OCI-LY1 (cell line): ENCODE data around the gene SEPTIN2.

ENCODE experiments used
- H2AFZ ChIP-seq: fragments of 200-600 bp; sonication (generic), shearing (Covaris generic); 2 replicates; pipeline ENCODE4 v1.6.0; 2014; ENCODE audit warnings: antibody characterized with exemption, mild to moderate bottlenecking, low read length
- H3F3A ChIP-seq: fragments of 200-600 bp; sonication (generic), shearing (Covaris generic); 2 replicates; pipeline ENCODE4 v1.6.0; 2014; ENCODE audit warnings: mild to moderate bottlenecking, antibody characterized with exemption, low read length, moderate library complexity; ENCODE audit not compliant: insufficient read depth
- H3K27ac ChIP-seq: fragments of 200-600 bp; sonication (generic); 2 replicates; pipeline ENCODE4 v1.5.1; 2014; ENCODE audit warnings: low read length, mixed run types, mild to moderate bottlenecking, low read depth; ENCODE audit not compliant: poor library complexity, severe bottlenecking
- H3K27me3 ChIP-seq: fragments of 200-600 bp; sonication (generic); 2 replicates; pipeline ENCODE4 v1.6.0; 2014; ENCODE audit warnings: antibody characterized with exemption, mild to moderate bottlenecking, low read length, moderate library complexity; ENCODE audit not compliant: insufficient read depth
- H3K36me3 ChIP-seq: fragments of 200-600 bp; sonication (generic); 2 replicates; pipeline ENCODE4 v1.6.1; 2014; ENCODE audit warnings: mild to moderate bottlenecking, antibody characterized with exemption, low read length, moderate library complexity, mixed read lengths; ENCODE audit not compliant: insufficient read depth
- H3K4me1 ChIP-seq: fragments of 200-600 bp; sonication (generic); 2 replicates; pipeline ENCODE4 v1.5.1; 2014; ENCODE audit warnings: mild to moderate bottlenecking, low read length, moderate library complexity; ENCODE audit not compliant: insufficient read depth, severe bottlenecking
- H3K4me2 ChIP-seq: fragments of 200-600 bp; sonication (generic), shearing (Covaris generic); 2 replicates; pipeline ENCODE4 v1.6.1; 2014; ENCODE audit warnings: low read length
- H3K4me3 ChIP-seq: fragments of 200-600 bp; sonication (generic); 2 replicates; pipeline ENCODE4 v1.5.1; 2014; ENCODE audit warnings: low read length, low read depth, mild to moderate bottlenecking, mixed read lengths; ENCODE audit not compliant: poor library complexity, severe bottlenecking
- H3K79me2 ChIP-seq: fragments of 200-600 bp; shearing (Covaris generic); 2 replicates; pipeline ENCODE4 v1.6.1; 2016; ENCODE audit warnings: mixed run types, low read length, mixed read lengths; ENCODE audit not compliant: insufficient read depth
- H3K9ac ChIP-seq: fragments of 200-600 bp; sonication (generic), shearing (Covaris generic); 2 replicates; pipeline ENCODE4 v1.6.1; 2014; ENCODE audit warnings: mild to moderate bottlenecking, low read length, mixed read lengths
- H3K9me2 ChIP-seq: fragments of 200-600 bp; sonication (generic), shearing (Covaris generic); 2 replicates; pipeline ENCODE4 v1.6.1; 2014; ENCODE audit warnings: low read depth, mild to moderate bottlenecking, low read length, mixed read lengths
- H3K9me3 ChIP-seq: fragments of 200-600 bp; shearing (Covaris generic); 2 replicates; pipeline ENCODE4 v1.6.1; 2014; ENCODE audit warnings: low read length, mixed read lengths
- H4K20me1 ChIP-seq: fragments of 200-600 bp; sonication (generic), shearing (Covaris generic); 2 replicates; pipeline ENCODE4 v1.6.0; 2016; ENCODE audit warnings: mild to moderate bottlenecking, low read length; ENCODE audit not compliant: insufficient read depth
- CTCF ChIP-seq: fragments of 200-600 bp; sonication (generic), shearing (Covaris generic); IDR thresholded peaks from 2 replicates; pipeline ENCODE4 v1.5.1; 2017; ENCODE audit warnings: mild to moderate bottlenecking, antibody characterized with exemption, low read length, moderate library complexity, mixed read lengths
- EZH2 ChIP-seq: fragments of 200-600 bp; sonication (generic), shearing (Covaris generic); IDR thresholded peaks from 2 replicates; pipeline ENCODE4 v1.8.0; 2017; ENCODE audit warnings: borderline replicate concordance, mixed run types, mild to moderate bottlenecking, antibody characterized with exemption, low read length, moderate library complexity, mixed read lengths

SEPTIN2 gene

GRCh38 chr2:241364781-241365180, 49.1 kb downstream of the SEPTIN2 start:
- Histone ChIP-seq H3K36me3 (no peaks in the 10 kb centered on the region), H3K9ac (no peak overlapping the region), H3K79me2 (no peaks in the 10 kb centered on the region), H3F3A (no peaks in the 10 kb centered on the region), H3K9me3 (no peaks in the 10 kb centered on the region), H3K27me3 (no peaks in the 10 kb centered on the region), H3K4me2 (no peak overlapping the region), H3K4me1 (no peaks in the 10 kb centered on the region), H2AFZ (no peak overlapping the region), H3K4me3 (no peak overlapping the region), H4K20me1 (no peaks in the 10 kb centered on the region), H3K9me2 (no peaks in the 10 kb centered on the region), H3K27ac (no peak overlapping the region)
- TF ChIP-seq CTCF (no peak), EZH2 (no peak)

GRCh38 chr2:241366678-241367077, 51.0 kb downstream of the SEPTIN2 start:
- Histone ChIP-seq H3K4me1 (no peaks in the 10 kb centered on the region), H3K9me3 (no peaks in the 10 kb centered on the region), H3K4me3 (no peak overlapping the region), H2AFZ (no peak overlapping the region), H3K36me3 (no peaks in the 10 kb centered on the region), H3F3A (no peaks in the 10 kb centered on the region), H3K4me2 (no peak overlapping the region), H3K27me3 (no peaks in the 10 kb centered on the region), H3K9ac (no peak overlapping the region), H3K9me2 (no peaks in the 10 kb centered on the region), H3K79me2 (no peaks in the 10 kb centered on the region), H4K20me1 (no peaks in the 10 kb centered on the region), H3K27ac (no peak overlapping the region)
- TF ChIP-seq EZH2 (no peak), CTCF (no peak)

GRCh38 chr2:241368643-241369042, 52.9 kb downstream of the SEPTIN2 start:
- Histone ChIP-seq H3K79me2 (no peaks in the 10 kb centered on the region), H3F3A (no peaks in the 10 kb centered on the region), H3K4me1 (peaks cover 10% of the 10 kb centered on the region), H3K27ac (no peak overlapping the region), H3K27me3 (no peaks in the 10 kb centered on the region), H2AFZ (no peak overlapping the region), H3K9me3 (no peaks in the 10 kb centered on the region), H4K20me1 (no peaks in the 10 kb centered on the region), H3K9me2 (no peaks in the 10 kb centered on the region), H3K9ac (no peak overlapping the region), H3K36me3 (no peaks in the 10 kb centered on the region), H3K4me2 (no peak overlapping the region), H3K4me3 (no peak overlapping the region)
- no peak for TF ChIP-seq CTCF
